Measurements from ENCODE around the gene TMEM86B. TPM values are rescaled to one million over a fixed set of nuclear protein-coding genes. Genes with fewer than 3 reads are reported as not detected.
"Not testable (repeated sequence)": the region's sequence is repeated elsewhere in the genome, so short reads cannot be mapped to it uniquely, and the experiment has no call there.

The TMEM86B gene
- total RNA-seq, 1 donor from 2014 or later = 8.3 TPM

- no peak for DNase-seq (ENCODE audit: low spot score)
- Mint-ChIP-seq H3K4me1 (ENCODE audit: low read depth) (no peaks in the 10 kb centered on the region), H3K27me3 (ENCODE audit: insufficient read depth) (no peaks in the 10 kb centered on the region), H3K4me3 (no peak overlapping the region), H3K9me3 (no peaks in the 10 kb centered on the region), H3K36me3 (ENCODE audit: low read depth) (peaks cover 31% of the 10 kb centered on the region), H3K27ac (no peak overlapping the region)
- intact Hi-C loops (cut with micrococcal nuclease) = no loop called here
Measured at GRCh38 chr19:55229145-55229788, 704 bp upstream of the TMEM86B start.

GRCh38 chr19:55228015-55228391, 560 bp downstream of the TMEM86B start:
- Mint-ChIP-seq H3K36me3 (ENCODE audit: low read depth) (peaks cover 22% of the 10 kb centered on the region), H3K4me3 (no peak overlapping the region), H3K9me3 (no peaks in the 10 kb centered on the region), H3K4me1 (ENCODE audit: low read depth) (no peaks in the 10 kb centered on the region), H3K27me3 (ENCODE audit: insufficient read depth) (no peaks in the 10 kb centered on the region), H3K27ac (no peak overlapping the region)
- DNase-seq (ENCODE audit: low spot score) = no peak
- intact Hi-C loops (cut with micrococcal nuclease) = no loop called here

- intact Hi-C loops (cut with micrococcal nuclease) = no loop called here
- Mint-ChIP-seq H3K27me3 (ENCODE audit: insufficient read depth) (no peaks in the 10 kb centered on the region), H3K9me3 (no peaks in the 10 kb centered on the region), H3K4me3 (no peak overlapping the region), H3K27ac (no peak overlapping the region), H3K36me3 (ENCODE audit: low read depth) (peaks cover 19% of the 10 kb centered on the region), H3K4me1 (ENCODE audit: low read depth) (no peaks in the 10 kb centered on the region)
- DNase-seq (ENCODE audit: low spot score) = no peak
Measured at GRCh38 chr19:55227241-55228014, 1.1 kb downstream of the TMEM86B start.

DNA sequence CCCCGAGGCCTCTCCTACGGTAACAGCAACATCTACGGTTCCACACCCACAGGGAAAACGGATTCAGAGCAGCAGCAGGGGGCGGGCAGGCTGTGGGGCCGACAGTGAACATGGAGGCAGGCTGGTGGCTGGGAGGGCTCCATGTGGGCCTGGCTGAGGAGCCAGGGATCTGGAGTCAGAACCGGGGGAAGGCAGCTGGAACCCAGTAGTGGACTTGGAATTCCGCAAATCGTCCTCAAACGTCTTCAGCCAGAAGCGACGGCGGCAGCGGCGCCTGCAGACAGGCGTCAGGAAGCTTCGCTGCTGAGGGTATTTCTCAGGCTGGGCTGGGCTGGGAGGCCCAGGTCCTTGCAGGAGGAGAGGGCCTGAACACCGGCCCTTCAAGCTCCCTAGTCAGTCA, 1.8 kb downstream of the TMEM86B start:
- Mint-ChIP-seq H3K27me3 (ENCODE audit: insufficient read depth) (no peaks in the 10 kb centered on the region), H3K27ac (no peak overlapping the region), H3K4me1 (ENCODE audit: low read depth) (no peaks in the 10 kb centered on the region), H3K36me3 (ENCODE audit: low read depth) (peaks cover 15% of the 10 kb centered on the region), H3K9me3 (no peaks in the 10 kb centered on the region), H3K4me3 (no peak overlapping the region)
- intact Hi-C loops (cut with micrococcal nuclease) = no loop called here
- DNase-seq (ENCODE audit: low spot score) = no peak

DNA sequence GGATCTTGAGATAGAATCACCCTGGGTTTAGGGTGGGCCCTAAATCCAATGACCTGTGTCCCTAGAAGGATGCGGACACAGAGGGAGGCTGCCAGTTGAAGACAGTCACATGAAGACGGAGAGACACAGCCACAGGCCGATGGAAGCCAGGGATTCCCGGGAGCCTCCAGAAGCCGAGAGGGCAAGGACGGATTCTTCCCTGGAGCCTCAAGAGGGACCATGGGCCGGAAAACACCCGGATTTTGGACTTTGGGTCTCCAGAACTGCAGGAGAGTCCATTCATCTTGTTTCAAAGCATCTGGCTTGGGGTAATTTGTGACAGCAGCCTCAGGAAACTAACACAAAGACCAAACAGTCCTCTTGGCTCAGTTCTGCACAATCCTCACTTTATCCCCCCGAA, 2.3 kb downstream of the TMEM86B start:
- Mint-ChIP-seq H3K4me3 (no peak overlapping the region), H3K27ac (no peak overlapping the region), H3K36me3 (ENCODE audit: low read depth) (peaks cover 18% of the 10 kb centered on the region), H3K27me3 (ENCODE audit: insufficient read depth) (no peaks in the 10 kb centered on the region), H3K9me3 (no peaks in the 10 kb centered on the region), H3K4me1 (ENCODE audit: low read depth) (no peaks in the 10 kb centered on the region)
- no peak for DNase-seq (ENCODE audit: low spot score)
- intact Hi-C loops (cut with micrococcal nuclease) = no loop called here

- Mint-ChIP-seq H3K27me3 (ENCODE audit: insufficient read depth) (no peaks in the 10 kb centered on the region), H3K4me3 (no peak overlapping the region), H3K9me3 (peaks cover 5% of the 10 kb centered on the region), H3K4me1 (ENCODE audit: low read depth) (no peaks in the 10 kb centered on the region), H3K27ac (no peak overlapping the region), H3K36me3 (ENCODE audit: low read depth) (peaks cover 21% of the 10 kb centered on the region)
- intact Hi-C loops (cut with micrococcal nuclease) = no loop called here
- no peak for DNase-seq (ENCODE audit: low spot score)
Measured at GRCh38 chr19:55225415-55225958, 3.1 kb downstream of the TMEM86B start.

DNA sequence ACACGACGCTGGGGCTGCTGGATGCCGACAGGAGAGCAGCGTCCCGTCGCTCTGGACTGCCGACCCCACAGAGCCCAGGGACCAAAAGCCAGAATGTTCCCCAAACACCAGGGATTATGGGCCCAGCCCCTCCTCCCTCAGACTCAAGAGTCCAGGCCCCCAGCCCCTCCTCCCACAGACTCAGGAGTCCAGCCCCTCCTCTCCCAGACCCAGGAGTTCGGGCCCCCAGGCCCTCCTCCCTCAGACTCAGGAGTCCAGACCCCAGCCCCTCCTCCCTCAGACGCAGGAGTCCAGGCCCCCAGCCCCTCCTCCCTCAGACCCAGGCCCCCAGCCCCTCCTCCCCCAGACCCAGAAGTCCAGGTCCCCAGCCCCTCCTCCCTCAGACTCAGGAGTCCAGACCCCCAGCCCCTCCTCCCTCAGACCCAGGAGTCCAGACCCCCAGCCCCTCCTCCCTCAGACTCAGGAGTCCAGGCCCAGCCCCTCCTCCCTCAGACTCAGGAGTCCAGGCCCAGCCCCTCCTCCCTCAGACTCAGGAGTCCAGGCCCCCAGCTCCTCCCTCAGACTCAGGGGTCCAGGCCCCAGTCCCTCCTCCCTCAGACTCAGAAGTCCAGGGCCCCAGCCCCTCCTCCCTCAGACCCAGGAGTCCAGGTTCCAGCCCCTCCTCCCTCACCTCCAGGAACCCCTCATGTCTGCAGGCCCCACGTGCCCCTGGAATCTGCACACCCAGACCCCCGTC, 3.7 kb downstream of the TMEM86B start:
- DNase-seq (ENCODE audit: low spot score); H3K9me3 Mint-ChIP-seq; H3K4me3 Mint-ChIP-seq; H3K4me1 Mint-ChIP-seq (ENCODE audit: low read depth); H3K27me3 Mint-ChIP-seq (ENCODE audit: insufficient read depth); H3K27ac Mint-ChIP-seq; intact Hi-C loops (cut with micrococcal nuclease): not testable (repeated sequence)
- peaks cover 22% of the 10 kb centered on the region for H3K36me3 Mint-ChIP-seq (ENCODE audit: low read depth)

- Mint-ChIP-seq H3K9me3 (peaks cover 5% of the 10 kb centered on the region), H3K4me1 (ENCODE audit: low read depth) (no peaks in the 10 kb centered on the region), H3K4me3 (no peak overlapping the region), H3K27ac (no peak overlapping the region), H3K36me3 (ENCODE audit: low read depth) (peaks cover 22% of the 10 kb centered on the region), H3K27me3 (ENCODE audit: insufficient read depth) (no peaks in the 10 kb centered on the region)
- intact Hi-C loops (cut with micrococcal nuclease) = no loop called here
- no peak for DNase-seq (ENCODE audit: low spot score)
Measured at GRCh38 chr19:55224038-55224665, 4.4 kb downstream of the TMEM86B start.

DNA sequence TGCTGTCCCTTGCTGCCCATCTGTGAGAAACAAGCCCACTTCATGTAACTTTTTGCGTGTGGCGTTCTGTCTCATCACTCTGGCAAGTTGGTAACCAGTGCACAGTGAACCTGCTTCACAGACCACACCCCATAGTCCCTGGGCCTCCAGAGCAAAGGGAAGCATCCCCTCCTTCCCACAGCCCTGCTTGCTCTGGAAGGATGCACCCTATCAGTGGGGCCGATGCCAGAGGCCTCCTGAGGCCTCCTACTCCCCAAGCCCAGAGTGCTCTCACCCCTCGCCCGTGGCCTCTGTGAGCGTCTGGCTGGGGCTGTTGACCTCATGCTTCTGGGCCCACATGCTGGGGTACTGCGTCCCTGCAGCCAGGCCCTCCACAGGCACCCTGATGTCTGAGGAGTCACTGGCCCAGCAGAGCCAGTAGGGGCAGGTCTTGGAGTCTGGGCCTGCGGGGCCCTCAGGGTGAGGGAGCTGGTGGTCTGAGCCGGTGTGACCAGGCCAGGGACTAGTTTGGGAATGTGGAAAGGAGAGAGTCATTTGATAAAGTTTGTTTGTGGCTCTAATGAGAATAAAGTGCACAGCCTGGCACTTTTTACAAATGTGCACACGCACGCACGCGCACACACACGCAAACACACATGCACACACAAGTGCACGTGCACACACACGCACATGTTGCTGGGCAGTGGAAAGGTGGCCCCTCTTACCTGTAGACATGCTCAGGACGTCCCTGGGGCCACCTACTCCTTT, 5.1 kb downstream of the TMEM86B start:
- no peaks in the 10 kb centered on the region for H3K4me1 Mint-ChIP-seq (ENCODE audit: low read depth)
- no peak overlapping the region for H3K27ac Mint-ChIP-seq
- no peak overlapping the region for H3K4me3 Mint-ChIP-seq
- peaks cover 5% of the 10 kb centered on the region for H3K9me3 Mint-ChIP-seq
- intact Hi-C loops (cut with micrococcal nuclease) = no loop called here
- DNase-seq (ENCODE audit: low spot score) = no peak
- peaks cover 22% of the 10 kb centered on the region for H3K36me3 Mint-ChIP-seq (ENCODE audit: low read depth)
- H3K27me3 Mint-ChIP-seq (ENCODE audit: insufficient read depth) = no peaks in the 10 kb centered on the region

DNA sequence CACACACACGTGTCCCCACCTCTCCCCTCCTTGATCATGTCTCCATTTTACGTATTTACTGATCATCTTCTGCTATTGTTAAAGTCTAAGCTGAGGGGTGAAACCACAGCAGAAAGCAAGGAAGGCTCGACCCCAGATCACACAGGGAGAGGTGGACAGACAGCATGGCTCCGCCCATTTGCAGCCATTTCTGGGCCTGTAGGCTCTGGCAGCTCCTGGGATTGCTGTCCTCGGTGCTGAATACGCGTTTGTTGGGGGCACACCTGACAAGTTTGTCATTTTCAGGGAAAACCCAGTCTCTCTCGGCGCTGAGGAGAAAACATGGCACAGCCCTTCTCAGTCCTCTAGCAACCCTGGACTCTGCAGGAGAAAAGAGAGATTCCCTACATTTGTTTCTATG, 8.0 kb downstream of the TMEM86B start:
- H3K4me1 Mint-ChIP-seq (ENCODE audit: low read depth) = peaks cover 11% of the 10 kb centered on the region
- H3K27me3 Mint-ChIP-seq (ENCODE audit: insufficient read depth) = peaks cover 8% of the 10 kb centered on the region
- H3K27ac Mint-ChIP-seq = no peak overlapping the region
- H3K36me3 Mint-ChIP-seq (ENCODE audit: low read depth) = peaks cover 14% of the 10 kb centered on the region
- H3K9me3 Mint-ChIP-seq = peaks cover 13% of the 10 kb centered on the region
- H3K4me3 Mint-ChIP-seq = no peak overlapping the region
- intact Hi-C loops (cut with micrococcal nuclease) = no loop called here
- DNase-seq (ENCODE audit: low spot score) = no peak

GRCh38 chr19:55216461-55217198, 11.9 kb downstream of the TMEM86B start:
- peak; percentile 31 for DNase-seq (ENCODE audit: low spot score)
- Mint-ChIP-seq H3K4me1 (ENCODE audit: low read depth) (peaks cover 11% of the 10 kb centered on the region), H3K27me3 (ENCODE audit: insufficient read depth) (peaks cover 11% of the 10 kb centered on the region), H3K9me3 (peaks cover 19% of the 10 kb centered on the region), H3K27ac (peak overlapping the region; percentile 67), H3K36me3 (ENCODE audit: low read depth) (peaks cover 12% of the 10 kb centered on the region), H3K4me3 (peak overlapping the region; percentile 63)
- intact Hi-C loops (cut with micrococcal nuclease) = loop anchor here (1.0 to 2.0 kb wide), 3 partner anchors 38 to 123 kb away; partner anchors contain the start of genes KMT5C and PPP6R1

Data from activated T-helper 1 cell treated with anti-CD3 and anti-CD28 coated beads, Interleukin-12 subunit alpha, Interleukin-12 subunit beta, Interleukin-2, Interleukin-4 antibody, amounts not matched to agents 30 ng/mL and 10 ng/mL and 1 ng/mL, durations not matched to agents 14 hours and 24 hours and 36 hours (primary cell).